Endothelial cell of umbilical vein (primary cell): ENCODE results near the gene CD99L2.

Source experiments
- CTCF ChIP-seq, 2 donors: IDR thresholded peaks; 1 replicate in 1 of 2; 2 replicates in 1 of 2; pipeline ENCODE4 v1.5.1; 2011; ENCODE audit warnings: low read length in 2 of 2, mild to moderate bottlenecking in 2 of 2, moderate library complexity in 2 of 2, control low read depth in 1 of 2, inconsistent platforms in 1 of 2, low read depth in 1 of 2; ENCODE audit not compliant: insufficient read depth in 1 of 2; ENCODE audit errors: extremely low read depth in 1 of 2
- EZH2 ChIP-seq: IDR thresholded peaks from 2 replicates; pipeline ENCODE4 v1.6.1; 2012; ENCODE audit warnings: borderline replicate concordance, low read depth, mild to moderate bottlenecking, moderate library complexity, low read length, inconsistent platforms; ENCODE audit not compliant: severe bottlenecking
- JUN ChIP-seq: IDR thresholded peaks from 2 replicates; pipeline ENCODE4 v1.6.1; 2011; ENCODE audit warnings: borderline replicate concordance, low read depth; ENCODE audit not compliant: insufficient read length, insufficient read depth
- POLR2A ChIP-seq: IDR thresholded peaks from 2 replicates; pipeline ENCODE4 v1.6.1; 2012; ENCODE audit warnings: low read depth, mild to moderate bottlenecking, control low read depth, low read length
- POLR2AphosphoS5 ChIP-seq: IDR thresholded peaks from 2 replicates; pipeline ENCODE4 v1.6.1; 2012; ENCODE audit warnings: low read depth, mild to moderate bottlenecking, control low read depth, low read length, moderate library complexity; ENCODE audit not compliant: insufficient read depth

GRCh38 chrX:150849996-150850720, 48.3 kb downstream of the CD99L2 start:
- TF ChIP-seq CTCF (IDR thresholded peaks at IDR 0.05; ENCODE audit: extremely low read depth in 1 of 2, insufficient read depth in 1 of 2, low read depth in 1 of 2, low read length in 2 of 2), result no peak
- no peak for TF ChIP-seq POLR2A
- no peak for TF ChIP-seq POLR2AphosphoS5
- TF ChIP-seq EZH2, result no peak
- no peak for TF ChIP-seq JUN
